Neural crest cell (in vitro differentiated cells): ENCODE measurements around the gene GOT1. TPM values are rescaled to one million over a fixed set of nuclear protein-coding genes. Genes with fewer than 3 reads are reported as not detected.

Experiments used
- DNase-seq: peaks from one replicate; pipeline ENCODE4 v3.0.0; 2021; ENCODE audit warnings: low read depth, mixed read lengths, low spot score
- H3K27ac Mint-ChIP-seq: one replicate; pipeline ENCODE4 v1.8.0; 2021; ENCODE audit warnings: mild to moderate bottlenecking, mixed read lengths; ENCODE audit not compliant: unreplicated experiment
- H3K27me3 Mint-ChIP-seq: 2 replicates; pipeline ENCODE4 v1.8.0; 2021; ENCODE audit warnings: low read depth, mild to moderate bottlenecking, mixed read lengths
- H3K36me3 Mint-ChIP-seq: 2 replicates; pipeline ENCODE4 v1.8.0; 2021; ENCODE audit warnings: low read depth, mild to moderate bottlenecking, mixed read lengths
- H3K4me1 Mint-ChIP-seq: 2 replicates; pipeline ENCODE4 v1.8.0; 2021; ENCODE audit warnings: mixed read lengths
- H3K4me3 Mint-ChIP-seq: one replicate; pipeline ENCODE4 v1.8.0; 2021; ENCODE audit warnings: mild to moderate bottlenecking, mixed read lengths
- H3K9me3 Mint-ChIP-seq: 2 replicates; pipeline ENCODE4 v1.8.0; 2021; ENCODE audit warnings: mixed read lengths
- CTCF ChIP-seq: fragments of 200-600 bp; sonication (generic); conservative IDR thresholded peaks from 2 replicates; pipeline ENCODE4 v1.5.0; 2021; ENCODE audit warnings: antibody characterized with exemption, mild to moderate bottlenecking
- total RNA-seq: library from RNA; stranded (reverse); gene quantifications from 2 replicates; pipeline ENCODE4 v1.2.1, GENCODE V29; 2021

GOT1 gene
- total RNA-seq, 1 donor from 2014 or later, result 30.8 TPM

- Mint-ChIP-seq H3K4me1 (no peaks in the 10 kb centered on the region), H3K27ac (no peak overlapping the region), H3K27me3 (no peaks in the 10 kb centered on the region)
These were observed 18.9 kb downstream of the GOT1 start for GRCh38 chr10:99411546-99411945.

GRCh38 chr10:99410876-99411275 is 19.5 kb downstream of the GOT1 start:
- no peak for DNase-seq
- Mint-ChIP-seq H3K27me3 (no peaks in the 10 kb centered on the region), H3K36me3 (peaks cover 16% of the 10 kb centered on the region), H3K9me3 (no peaks in the 10 kb centered on the region), H3K4me1 (no peaks in the 10 kb centered on the region), H3K27ac (peak overlapping the region; percentile 14), H3K4me3 (no peak overlapping the region)
- no peak for TF ChIP-seq CTCF

More at GRCh38 chr10:99411546-99411945, 18.9 kb downstream of the GOT1 start:
- H3K4me3 Mint-ChIP-seq, result no peak overlapping the region
- no peaks in the 10 kb centered on the region for H3K9me3 Mint-ChIP-seq
- H3K36me3 Mint-ChIP-seq, result peaks cover 22% of the 10 kb centered on the region
- no peak for TF ChIP-seq CTCF
- DNase-seq, result no peak

- no peaks in the 10 kb centered on the region for H3K9me3 Mint-ChIP-seq
- TF ChIP-seq CTCF, result no peak
- no peaks in the 10 kb centered on the region for H3K27me3 Mint-ChIP-seq
- no peak overlapping the region for H3K27ac Mint-ChIP-seq
- no peak overlapping the region for H3K4me3 Mint-ChIP-seq
- DNase-seq, result no peak
- peaks cover 21% of the 10 kb centered on the region for H3K36me3 Mint-ChIP-seq
- H3K4me1 Mint-ChIP-seq, result no peaks in the 10 kb centered on the region
These were observed 20.3 kb downstream of the GOT1 start for GRCh38 chr10:99410146-99410545.

- DNase-seq, result no peak
- Mint-ChIP-seq H3K9me3 (no peaks in the 10 kb centered on the region), H3K27ac (no peak overlapping the region), H3K4me3 (no peak overlapping the region), H3K36me3 (peaks cover 15% of the 10 kb centered on the region), H3K4me1 (no peaks in the 10 kb centered on the region), H3K27me3 (no peaks in the 10 kb centered on the region)
- TF ChIP-seq CTCF, result no peak
These were observed 24.3 kb downstream of the GOT1 start for GRCh38 chr10:99406149-99406548.

GRCh38 chr10:99403674-99404073 is 26.8 kb downstream of the GOT1 start:
- Mint-ChIP-seq H3K27me3 (no peaks in the 10 kb centered on the region), H3K4me3 (no peak overlapping the region), H3K36me3 (peaks cover 15% of the 10 kb centered on the region), H3K27ac (peak overlapping the region; percentile 37), H3K4me1 (no peaks in the 10 kb centered on the region), H3K9me3 (no peaks in the 10 kb centered on the region)
- no peak for TF ChIP-seq CTCF
- DNase-seq, result no peak

- no peak for DNase-seq
- no peaks in the 10 kb centered on the region for H3K4me1 Mint-ChIP-seq
- H3K9me3 Mint-ChIP-seq, result no peaks in the 10 kb centered on the region
- H3K27ac Mint-ChIP-seq, result no peak overlapping the region
- H3K36me3 Mint-ChIP-seq, result peaks cover 8% of the 10 kb centered on the region
- no peak for TF ChIP-seq CTCF
- no peaks in the 10 kb centered on the region for H3K27me3 Mint-ChIP-seq
- H3K4me3 Mint-ChIP-seq, result no peak overlapping the region
These were observed 30.8 kb downstream of the GOT1 start for GRCh38 chr10:99399664-99400063.
